ENCODE measurements around the gene NTM.
"Not testable (repeated sequence)": the region's sequence is repeated elsewhere in the genome, so short reads cannot be mapped to it uniquely, and the experiment has no call there.

The NTM gene

DNA sequence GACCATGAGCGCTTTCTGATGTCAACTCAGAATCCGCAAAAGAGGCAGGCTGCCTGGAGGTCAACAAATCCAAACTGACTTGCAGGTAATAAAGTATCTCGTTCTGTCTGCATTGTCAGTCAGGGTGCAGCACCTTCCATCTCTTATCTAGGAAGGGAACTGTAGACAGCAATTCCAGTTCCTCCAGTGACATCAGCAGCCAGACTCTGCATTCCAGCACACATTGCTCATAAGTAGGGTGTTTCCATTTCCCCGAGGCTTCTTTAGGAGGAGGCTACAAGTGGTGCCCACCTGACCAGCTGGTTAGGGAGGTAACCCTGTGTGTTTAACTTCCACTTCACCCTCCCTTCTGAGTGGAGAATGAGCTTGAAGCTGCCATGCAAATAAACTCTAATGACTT is 53.3 kb downstream of the NTM start:
- no peak overlapping the region for H3K4me3 ChIP-seq (ENCODE audit: low read depth, low read length)
- DNase-seq (ENCODE audit: low read depth, low spot score), result no peak
- TF ChIP-seq, protein P1, sequence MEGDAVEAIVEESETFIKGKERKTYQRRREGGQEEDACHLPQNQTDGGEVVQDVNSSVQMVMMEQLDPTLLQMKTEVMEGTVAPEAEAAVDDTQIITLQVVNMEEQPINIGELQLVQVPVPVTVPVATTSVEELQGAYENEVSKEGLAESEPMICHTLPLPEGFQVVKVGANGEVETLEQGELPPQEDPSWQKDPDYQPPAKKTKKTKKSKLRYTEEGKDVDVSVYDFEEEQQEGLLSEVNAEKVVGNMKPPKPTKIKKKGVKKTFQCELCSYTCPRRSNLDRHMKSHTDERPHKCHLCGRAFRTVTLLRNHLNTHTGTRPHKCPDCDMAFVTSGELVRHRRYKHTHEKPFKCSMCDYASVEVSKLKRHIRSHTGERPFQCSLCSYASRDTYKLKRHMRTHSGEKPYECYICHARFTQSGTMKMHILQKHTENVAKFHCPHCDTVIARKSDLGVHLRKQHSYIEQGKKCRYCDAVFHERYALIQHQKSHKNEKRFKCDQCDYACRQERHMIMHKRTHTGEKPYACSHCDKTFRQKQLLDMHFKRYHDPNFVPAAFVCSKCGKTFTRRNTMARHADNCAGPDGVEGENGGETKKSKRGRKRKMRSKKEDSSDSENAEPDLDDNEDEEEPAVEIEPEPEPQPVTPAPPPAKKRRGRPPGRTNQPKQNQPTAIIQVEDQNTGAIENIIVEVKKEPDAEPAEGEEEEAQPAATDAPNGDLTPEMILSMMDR (IDR thresholded peaks at IDR 0.05; ENCODE audit: low read depth, low read length), result no peak
- in situ Hi-C loops (cut with HindIII; ENCODE audit: low sequenced_read_pairs), result no loop called here

DNA sequence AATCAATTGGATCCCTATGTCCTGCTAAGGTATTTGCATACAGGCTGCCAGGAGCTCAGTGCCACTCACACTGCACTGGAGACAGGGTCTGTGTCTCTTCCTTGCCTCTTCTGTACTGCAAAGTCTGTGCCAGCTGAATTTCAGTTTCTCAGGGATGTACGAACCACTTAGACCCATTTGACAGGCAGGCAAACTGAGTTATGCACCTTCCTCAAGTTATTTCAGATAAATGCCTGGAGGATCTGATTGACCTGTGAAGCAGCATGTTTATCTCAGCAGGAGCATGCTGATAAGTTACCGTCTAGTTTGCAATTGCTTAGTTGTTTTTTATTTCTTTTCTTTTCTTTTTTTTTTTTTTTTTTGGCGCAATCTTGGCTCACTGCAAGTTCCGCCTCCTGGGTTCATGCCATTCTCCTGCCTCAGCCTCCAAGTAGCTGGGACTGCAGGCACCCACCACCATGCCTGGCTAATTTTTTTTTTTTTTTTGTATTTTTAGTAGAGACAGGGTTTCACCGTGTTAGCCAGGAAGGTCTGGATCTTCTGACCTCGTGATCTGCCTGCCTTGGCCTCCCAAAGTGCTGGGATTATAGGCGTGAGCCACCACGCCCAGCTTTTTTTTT is 54.0 kb downstream of the NTM start:
- DNase-seq (ENCODE audit: low read depth, low spot score); in situ Hi-C loops (cut with HindIII; ENCODE audit: low sequenced_read_pairs); H3K4me3 ChIP-seq (ENCODE audit: low read depth, low read length): not testable (repeated sequence)

DNA sequence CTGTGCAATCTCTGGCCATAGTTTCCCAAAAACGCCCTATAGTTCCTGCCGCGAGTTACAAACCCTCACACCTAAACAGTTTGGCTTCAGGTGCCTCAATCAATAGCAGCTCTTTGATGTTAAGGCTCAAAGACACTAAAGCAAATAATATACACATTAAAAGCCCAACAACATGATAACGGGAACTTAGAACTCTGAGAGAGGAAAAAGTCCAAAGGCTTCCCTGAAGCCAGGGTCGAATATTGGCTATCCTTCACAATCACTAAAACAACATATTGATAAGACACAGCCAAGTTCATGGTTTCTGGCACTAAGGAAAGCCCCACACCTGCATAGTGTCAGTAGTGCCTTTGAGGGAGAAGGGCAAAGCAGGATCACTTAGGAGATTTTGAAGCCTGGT is 54.9 kb downstream of the NTM start:
- H3K4me3 ChIP-seq (ENCODE audit: low read depth, low read length), result no peak overlapping the region
- TF ChIP-seq, protein P1 (IDR thresholded peaks at IDR 0.05; ENCODE audit: low read depth, low read length), result no peak
- in situ Hi-C loops (cut with HindIII; ENCODE audit: low sequenced_read_pairs), result no loop called here
- no peak for DNase-seq (ENCODE audit: low read depth, low spot score)

DNA sequence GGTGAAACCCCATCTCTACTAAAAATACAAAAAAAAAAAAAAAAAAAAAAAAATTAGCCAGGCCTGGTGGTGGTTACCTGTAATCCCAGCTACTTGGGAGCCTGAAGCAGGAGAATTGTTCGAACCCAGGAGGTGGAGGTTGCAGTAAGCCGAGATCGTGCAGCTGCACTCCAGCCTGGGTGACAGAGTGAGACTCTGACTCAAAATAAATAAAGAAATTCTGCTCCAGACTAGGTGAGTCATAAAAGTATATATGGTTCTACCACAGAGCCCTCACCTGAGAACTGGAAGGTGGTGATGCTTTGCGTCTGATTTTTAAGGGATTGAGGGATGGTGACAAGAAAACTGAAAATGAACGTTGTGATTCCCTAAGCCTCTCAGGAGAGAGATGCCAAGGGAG is 58.4 kb downstream of the NTM start:
- in situ Hi-C loops (cut with HindIII; ENCODE audit: low sequenced_read_pairs), result no loop called here
- no peak for DNase-seq (ENCODE audit: low read depth, low spot score)
- TF ChIP-seq, protein P1 (IDR thresholded peaks at IDR 0.05; ENCODE audit: low read depth, low read length), result no peak
- no peak overlapping the region for H3K4me3 ChIP-seq (ENCODE audit: low read depth, low read length)

DNA sequence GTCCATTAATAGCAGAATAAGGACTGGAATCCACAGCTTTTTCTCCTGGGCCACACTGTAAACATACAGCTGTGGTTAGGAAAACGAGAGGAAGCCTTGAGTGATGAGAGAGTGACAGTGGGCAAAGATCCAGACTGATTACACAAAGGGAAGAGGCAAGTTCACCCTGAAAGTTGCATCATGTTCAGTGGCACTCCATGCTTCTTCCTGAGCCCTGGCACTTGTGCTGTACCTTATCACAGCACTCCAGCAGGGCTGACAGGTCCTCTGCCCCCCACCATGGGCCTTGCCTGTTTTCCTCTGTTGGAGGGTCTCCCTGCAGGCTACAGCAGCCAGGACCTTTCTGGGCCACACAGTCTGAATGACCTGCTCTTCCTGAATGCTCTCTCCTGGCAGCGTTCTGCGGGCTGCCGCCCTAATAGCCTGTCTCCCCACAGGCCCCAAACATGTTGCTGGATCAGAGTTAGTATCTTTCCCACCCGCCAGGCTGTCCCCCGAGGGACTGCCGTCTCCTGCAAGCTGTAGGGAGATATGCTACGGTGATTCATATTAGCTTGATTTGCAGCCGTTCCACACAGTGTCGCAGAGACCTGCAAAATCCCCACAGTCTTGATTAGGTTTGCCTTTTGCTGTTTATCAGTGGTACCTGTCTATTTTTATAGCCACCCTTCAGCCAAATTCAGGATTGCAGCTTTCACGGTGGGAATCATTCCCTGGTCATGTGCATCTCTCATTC is 60.2 kb downstream of the NTM start:
- DNase-seq (ENCODE audit: low read depth, low spot score), result no peak
- TF ChIP-seq, protein P1 (IDR thresholded peaks at IDR 0.05; ENCODE audit: low read depth, low read length), result no peak
- H3K4me3 ChIP-seq (ENCODE audit: low read depth, low read length), result no peak overlapping the region
- in situ Hi-C loops (cut with HindIII; ENCODE audit: low sequenced_read_pairs), result no loop called here

DNA sequence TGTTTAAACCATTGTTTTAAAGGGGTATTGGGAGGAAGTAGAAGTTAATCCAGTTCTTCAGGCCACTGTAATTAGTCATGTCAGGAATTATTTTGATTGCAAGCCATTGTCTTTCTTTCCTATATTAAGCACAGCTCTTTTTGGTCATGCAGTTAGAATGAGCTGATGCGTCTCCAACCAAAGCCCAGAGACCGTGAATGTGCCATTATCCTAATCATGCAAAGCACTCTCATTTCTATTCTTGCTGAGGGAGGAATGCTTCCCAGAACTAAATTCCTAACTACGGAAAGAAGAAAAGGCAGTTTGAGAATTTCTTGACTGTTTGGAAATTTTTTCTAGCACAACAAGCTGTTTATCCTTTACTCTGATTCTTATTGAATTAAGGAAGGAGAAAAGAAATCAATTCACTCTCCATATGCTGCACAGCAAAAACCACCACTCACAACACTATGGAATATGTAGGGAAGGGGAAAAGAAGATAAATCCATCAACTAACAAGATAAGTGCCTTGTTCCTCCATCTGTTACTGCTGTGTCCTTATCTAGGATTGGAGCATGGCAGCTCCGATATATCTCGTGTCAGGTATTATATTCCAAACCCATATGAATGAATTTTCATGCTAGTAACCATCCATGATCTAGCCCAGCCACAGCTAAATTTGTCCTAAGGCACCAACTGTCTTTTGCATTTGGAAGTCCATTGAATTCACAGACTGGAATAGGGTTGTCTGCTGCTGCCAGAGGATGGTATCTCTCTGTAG is 70.8 kb downstream of the NTM start:
- in situ Hi-C loops (cut with HindIII; ENCODE audit: low sequenced_read_pairs), result no loop called here
- no peak overlapping the region for H3K4me3 ChIP-seq (ENCODE audit: low read depth, low read length)
- TF ChIP-seq, protein P1 (IDR thresholded peaks at IDR 0.05; ENCODE audit: low read depth, low read length), result no peak
- DNase-seq (ENCODE audit: low read depth, low spot score), result no peak

Measured in astrocyte of the spinal cord (primary cell).